ENCODE results near the gene CASQ1. TPM values are rescaled to one million over a fixed set of nuclear protein-coding genes. Genes with fewer than 3 reads are reported as not detected.

The CASQ1 gene
- polyA plus RNA-seq, 1 experiment, result 1.5 TPM

DNA sequence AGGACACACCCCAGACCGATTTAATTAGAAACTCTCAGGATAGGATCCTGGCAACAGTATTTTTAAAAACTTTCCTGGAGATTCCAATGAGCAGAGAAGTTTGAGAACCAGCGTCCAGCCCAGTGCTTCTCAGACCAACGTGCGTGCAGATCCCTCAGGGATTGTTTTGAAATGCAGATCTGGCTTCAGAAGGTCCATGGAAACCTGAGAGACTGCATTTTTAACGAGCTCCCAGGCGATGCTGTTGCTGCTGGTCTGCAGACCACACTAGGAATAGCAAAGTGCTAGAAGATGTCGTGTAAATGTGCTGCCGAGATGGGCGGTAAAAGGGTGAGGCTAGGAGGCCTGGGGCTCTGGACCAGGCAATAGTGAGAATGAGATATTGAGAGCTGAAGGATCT lies 18.4 kb upstream of the CASQ1 start:
- Histone ChIP-seq H3K4me3 (ENCODE audit: low read depth, low read length) (no peak overlapping the region), H3K27me3 (ENCODE audit: control insufficient read depth, insufficient read depth, low read length) (peaks cover 4% of the 10 kb centered on the region), H3K36me3 (ENCODE audit: control insufficient read depth, insufficient read depth, low read length) (no peaks in the 10 kb centered on the region)
- no peak for DNase-seq (ENCODE audit: low read depth)
- POLR2A ChIA-PET, result no interaction called here
- TF ChIP-seq, protein P1, sequence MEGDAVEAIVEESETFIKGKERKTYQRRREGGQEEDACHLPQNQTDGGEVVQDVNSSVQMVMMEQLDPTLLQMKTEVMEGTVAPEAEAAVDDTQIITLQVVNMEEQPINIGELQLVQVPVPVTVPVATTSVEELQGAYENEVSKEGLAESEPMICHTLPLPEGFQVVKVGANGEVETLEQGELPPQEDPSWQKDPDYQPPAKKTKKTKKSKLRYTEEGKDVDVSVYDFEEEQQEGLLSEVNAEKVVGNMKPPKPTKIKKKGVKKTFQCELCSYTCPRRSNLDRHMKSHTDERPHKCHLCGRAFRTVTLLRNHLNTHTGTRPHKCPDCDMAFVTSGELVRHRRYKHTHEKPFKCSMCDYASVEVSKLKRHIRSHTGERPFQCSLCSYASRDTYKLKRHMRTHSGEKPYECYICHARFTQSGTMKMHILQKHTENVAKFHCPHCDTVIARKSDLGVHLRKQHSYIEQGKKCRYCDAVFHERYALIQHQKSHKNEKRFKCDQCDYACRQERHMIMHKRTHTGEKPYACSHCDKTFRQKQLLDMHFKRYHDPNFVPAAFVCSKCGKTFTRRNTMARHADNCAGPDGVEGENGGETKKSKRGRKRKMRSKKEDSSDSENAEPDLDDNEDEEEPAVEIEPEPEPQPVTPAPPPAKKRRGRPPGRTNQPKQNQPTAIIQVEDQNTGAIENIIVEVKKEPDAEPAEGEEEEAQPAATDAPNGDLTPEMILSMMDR (IDR thresholded peaks at IDR 0.05; ENCODE audit: insufficient read depth, low read depth, low read length), result no peak
- CTCF ChIA-PET, result interaction anchor here (1.2 to 2.1 kb wide), 4 partner anchors 9 to 80 kb away, joined by 3 to 8 read pairs (median 6); no protein-coding TSS in a partner anchor

DNA sequence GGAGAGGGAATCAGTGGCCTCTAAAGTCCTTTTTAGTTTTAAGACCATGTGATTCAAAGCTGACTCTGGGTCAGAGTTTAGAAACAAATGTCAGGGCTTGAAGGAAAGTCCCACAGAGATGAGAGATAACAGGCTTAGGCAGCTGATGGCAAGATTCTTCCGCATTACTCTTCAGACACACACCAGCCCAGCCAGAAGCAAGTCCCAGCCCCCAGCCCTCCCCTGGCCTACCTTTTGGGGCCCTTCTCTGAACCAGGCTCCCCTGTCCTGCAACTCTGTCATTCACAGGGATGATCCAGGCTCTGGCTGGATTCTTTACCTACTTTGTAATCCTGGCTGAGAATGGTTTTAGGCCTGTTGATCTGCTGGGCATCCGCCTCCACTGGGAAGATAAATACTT lies 13.1 kb upstream of the CASQ1 start:
- Histone ChIP-seq H3K36me3 (ENCODE audit: control insufficient read depth, insufficient read depth, low read length) (no peaks in the 10 kb centered on the region), H3K27me3 (ENCODE audit: control insufficient read depth, insufficient read depth, low read length) (peaks cover 4% of the 10 kb centered on the region), H3K4me3 (ENCODE audit: low read depth, low read length) (no peak overlapping the region)
- CTCF ChIA-PET, result interaction anchor here (1.3 to 1.6 kb wide), 2 partner anchors 16 to 90 kb away, joined by 4 read pairs; no protein-coding TSS in a partner anchor
- POLR2A ChIA-PET, result no interaction called here
- no peak for DNase-seq (ENCODE audit: low read depth)
- TF ChIP-seq, protein P1 (IDR thresholded peaks at IDR 0.05; ENCODE audit: insufficient read depth, low read depth, low read length), result no peak

DNA sequence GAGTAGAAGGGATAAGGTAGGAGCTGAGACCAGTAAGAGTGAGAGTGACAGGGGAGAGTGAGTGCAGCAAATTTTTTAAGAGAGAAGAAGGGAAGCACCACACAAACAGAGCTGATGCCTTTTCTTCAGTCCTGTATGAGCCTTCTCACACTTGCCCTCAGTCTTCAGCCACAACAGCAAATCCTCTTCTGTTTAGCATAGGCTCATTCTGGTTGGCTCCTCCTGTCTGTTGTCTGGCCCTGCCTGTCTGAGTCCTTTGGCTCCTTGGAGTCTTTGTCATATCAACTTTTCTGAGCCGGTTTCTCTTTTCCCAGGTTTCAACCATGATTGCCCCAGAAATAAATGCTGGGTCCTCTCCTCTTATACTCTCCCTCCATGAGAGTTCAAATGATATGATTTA lies 12.7 kb upstream of the CASQ1 start:
- Histone ChIP-seq H3K36me3 (ENCODE audit: control insufficient read depth, insufficient read depth, low read length) (no peaks in the 10 kb centered on the region), H3K27me3 (ENCODE audit: control insufficient read depth, insufficient read depth, low read length) (peaks cover 4% of the 10 kb centered on the region), H3K4me3 (ENCODE audit: low read depth, low read length) (no peak overlapping the region)
- POLR2A ChIA-PET, result no interaction called here
- no peak for DNase-seq (ENCODE audit: low read depth)
- TF ChIP-seq, protein P1 (IDR thresholded peaks at IDR 0.05; ENCODE audit: insufficient read depth, low read depth, low read length), result no peak
- CTCF ChIA-PET, result no interaction called here

DNA sequence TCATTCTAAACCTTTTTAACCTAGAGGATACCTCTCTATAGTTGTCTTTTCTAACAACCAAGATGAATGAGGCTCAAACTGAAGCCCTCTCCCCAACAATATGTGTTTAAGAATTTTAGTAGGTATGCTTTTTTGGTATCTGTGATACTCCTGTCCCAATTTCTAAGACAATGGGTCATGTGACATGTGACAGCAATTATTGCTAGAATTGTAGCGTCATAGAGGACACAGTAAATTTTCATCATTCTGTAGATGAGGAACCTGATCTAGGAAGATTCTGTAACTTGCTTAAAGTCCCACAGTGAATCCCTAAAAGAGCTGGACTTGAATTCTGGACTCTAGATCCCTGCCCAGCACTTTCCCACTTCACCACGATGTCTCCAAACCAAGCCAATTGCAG lies 11.6 kb upstream of the CASQ1 start:
- POLR2A ChIA-PET, result no interaction called here
- Histone ChIP-seq H3K4me3 (ENCODE audit: low read depth, low read length) (no peak overlapping the region), H3K36me3 (ENCODE audit: control insufficient read depth, insufficient read depth, low read length) (no peaks in the 10 kb centered on the region), H3K27me3 (ENCODE audit: control insufficient read depth, insufficient read depth, low read length) (peaks cover 4% of the 10 kb centered on the region)
- DNase-seq (ENCODE audit: low read depth), result no peak
- CTCF ChIA-PET, result no interaction called here
- TF ChIP-seq, protein P1 (IDR thresholded peaks at IDR 0.05; ENCODE audit: insufficient read depth, low read depth, low read length), result no peak

DNA sequence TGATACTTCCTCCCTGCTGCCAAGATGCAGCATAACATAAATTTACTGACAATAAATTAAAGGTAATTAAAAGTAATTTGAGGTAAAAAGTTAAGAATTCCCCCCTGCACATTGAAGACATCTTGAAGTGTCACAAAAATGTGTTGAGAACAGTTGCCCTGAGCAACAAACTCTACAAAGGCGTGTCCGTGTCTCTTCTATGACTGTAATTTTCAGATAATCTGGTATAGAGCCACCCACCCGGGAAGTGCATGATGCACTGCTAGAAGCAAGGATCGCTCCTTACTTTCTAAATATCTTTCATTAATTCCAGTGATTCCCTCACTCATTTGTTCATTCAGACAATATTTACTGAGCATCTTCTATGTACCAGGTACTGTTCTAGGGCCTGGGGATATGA lies 11.0 kb upstream of the CASQ1 start:
- Histone ChIP-seq H3K36me3 (ENCODE audit: control insufficient read depth, insufficient read depth, low read length) (no peaks in the 10 kb centered on the region), H3K4me3 (ENCODE audit: low read depth, low read length) (no peak overlapping the region), H3K27me3 (ENCODE audit: control insufficient read depth, insufficient read depth, low read length) (peaks cover 2% of the 10 kb centered on the region)
- no peak for DNase-seq (ENCODE audit: low read depth)
- ChIA-PET CTCF (interaction anchor here (2.6 kb wide), 1 partner anchor 13 kb away, joined by 16 read pairs; no protein-coding TSS in a partner anchor), POLR2A (no interaction called here)
- TF ChIP-seq, protein P1 (IDR thresholded peaks at IDR 0.05; ENCODE audit: insufficient read depth, low read depth, low read length), result no peak

All from BJ (cell line).